ENCODE measurements around the gene GAS1. TPM values are rescaled to one million over a fixed set of nuclear protein-coding genes. Genes with fewer than 3 reads are reported as not detected.
A peak's percentile ranks its signal among the peaks of the same experiment; 100 is the strongest.

The GAS1 gene
- total and polyA plus RNA-seq, 7 experiments from 2014 or later, result 0.07 to 0.51 (median 0.17) TPM; not detected in 1

GRCh38 chr9:86944796-86945727 is 2.2 kb downstream of the GAS1 start:
- no peaks in the 10 kb centered on the region for H3K9me3 ChIP-seq (ENCODE audit: control insufficient read depth in 2 of 3, low read length in 3 of 3)
- H3K27me3 ChIP-seq (ENCODE audit: control insufficient read depth in 2 of 2, insufficient read depth in 2 of 2, low read length in 2 of 2), result peaks cover 10 to 27% of the 10 kb centered on the region in 2 donors
- H3K4me3 ChIP-seq (ENCODE audit: low read length), result no peak overlapping the region
- H3K27ac ChIP-seq (ENCODE audit: low read depth, low read length), result no peak overlapping the region
- peak overlapping the region; percentile 50 to 90 (median 74) for H3K4me3 Mint-ChIP-seq
- no peak for ATAC-seq
- peaks cover 32 to 56% (median 37%) of the 10 kb centered on the region in 5 donors for H3K27me3 Mint-ChIP-seq
- H3K36me3 Mint-ChIP-seq, result no peaks in the 10 kb centered on the region
- peaks cover 7 to 26% (median 15%) of the 10 kb centered on the region in 7 donors for H3K4me1 Mint-ChIP-seq
- H3K9me3 Mint-ChIP-seq, result no peaks in the 10 kb centered on the region
- intact Hi-C loops (cut with micrococcal nuclease), result loop anchor here in 1 of 2 donors (5.0 to 10.0 kb wide), 4 partner anchors 740 to 1442 kb away; partner anchors contain the start of genes CDK20 and SPIN1
- peaks cover 5 to 13% of the 10 kb centered on the region in 2 donors for H3K4me1 ChIP-seq (ENCODE audit: control insufficient read depth in 2 of 2, insufficient read depth in 2 of 2, low read length in 2 of 2)
- ChIA-PET CTCF (no interaction called here), POLR2A (interaction anchor here (0.6 kb wide), 1 partner anchor 220 kb away, joined by 3 read pairs; no protein-coding TSS in a partner anchor)
- DNase-seq, result no peak
- H3K27ac Mint-ChIP-seq, result no peak overlapping the region
- peaks cover 0 to 3% (median 0%) of the 10 kb centered on the region in 3 experiments for H3K36me3 ChIP-seq (ENCODE audit: control insufficient read depth in 2 of 3, insufficient read depth in 3 of 3, low read length in 3 of 3)

- intact Hi-C loops (cut with micrococcal nuclease), result loop anchor here in 1 of 2 donors (10.0 kb wide), 2 partner anchors 739 to 1139 kb away; no protein-coding TSS in a partner anchor
- POLR2A ChIA-PET, result no interaction called here
- no peaks in the 10 kb centered on the region for H3K9me3 Mint-ChIP-seq
- H3K4me3 Mint-ChIP-seq, result peak overlapping the region in 1 of 10 donors; percentile 7
- DNase-seq, result no peak
- Histone ChIP-seq H3K36me3 (ENCODE audit: control insufficient read depth in 2 of 3, insufficient read depth in 3 of 3, low read length in 3 of 3) (peaks cover 0 to 3% (median 0%) of the 10 kb centered on the region in 3 experiments), H3K27ac (ENCODE audit: low read depth, low read length) (no peak overlapping the region), H3K9me3 (ENCODE audit: control insufficient read depth in 2 of 3, low read length in 3 of 3) (no peaks in the 10 kb centered on the region), H3K27me3 (ENCODE audit: control insufficient read depth in 2 of 2, insufficient read depth in 2 of 2, low read length in 2 of 2) (peaks cover 14 to 27% of the 10 kb centered on the region in 2 donors), H3K4me1 (ENCODE audit: control insufficient read depth in 2 of 2, insufficient read depth in 2 of 2, low read length in 2 of 2) (peaks cover 5 to 6% of the 10 kb centered on the region in 2 donors), H3K4me3 (ENCODE audit: low read length) (no peak overlapping the region)
- H3K27me3 Mint-ChIP-seq, result peaks cover 48 to 63% (median 51%) of the 10 kb centered on the region in 5 donors
- no peak for ATAC-seq
- peaks cover 0 to 4% (median 0%) of the 10 kb centered on the region in 5 donors for H3K36me3 Mint-ChIP-seq
- no peak overlapping the region for H3K27ac Mint-ChIP-seq
- H3K4me1 Mint-ChIP-seq, result peaks cover 1 to 12% (median 8%) of the 10 kb centered on the region in 7 donors
- CTCF ChIA-PET, result interaction anchor here (0.6 kb wide), 1 partner anchor 10 kb away, joined by 3 read pairs; no protein-coding TSS in a partner anchor
Measured at GRCh38 chr9:86943201-86944113, 3.8 kb downstream of the GAS1 start.

- Mint-ChIP-seq H3K27ac (no peak overlapping the region), H3K4me3 (no peak overlapping the region), H3K9me3 (no peaks in the 10 kb centered on the region), H3K4me1 (peaks cover 0 to 8% (median 7%) of the 10 kb centered on the region in 7 donors), H3K27me3 (peaks cover 48 to 68% (median 54%) of the 10 kb centered on the region in 5 donors), H3K36me3 (peaks cover 0 to 4% (median 0%) of the 10 kb centered on the region in 5 donors)
- CTCF ChIA-PET, result no interaction called here
- DNase-seq (no peak), ATAC-seq (no peak)
- H3K27ac ChIP-seq (ENCODE audit: low read depth, low read length), result no peak overlapping the region
- peaks cover 4 to 5% of the 10 kb centered on the region in 2 donors for H3K4me1 ChIP-seq (ENCODE audit: control insufficient read depth in 2 of 2, insufficient read depth in 2 of 2, low read length in 2 of 2)
- intact Hi-C loops (cut with micrococcal nuclease), result loop anchor here in 1 of 2 donors (10.0 kb wide), 2 partner anchors 738 to 1138 kb away; no protein-coding TSS in a partner anchor
- no peak overlapping the region for H3K4me3 ChIP-seq (ENCODE audit: low read length)
- no peaks in the 10 kb centered on the region for H3K9me3 ChIP-seq (ENCODE audit: control insufficient read depth in 2 of 3, low read length in 3 of 3)
- peaks cover 0 to 3% (median 0%) of the 10 kb centered on the region in 3 experiments for H3K36me3 ChIP-seq (ENCODE audit: control insufficient read depth in 2 of 3, insufficient read depth in 3 of 3, low read length in 3 of 3)
- POLR2A ChIA-PET, result no interaction called here
- peaks cover 14 to 27% of the 10 kb centered on the region in 2 donors for H3K27me3 ChIP-seq (ENCODE audit: control insufficient read depth in 2 of 2, insufficient read depth in 2 of 2, low read length in 2 of 2)
Measured at GRCh38 chr9:86942281-86943200, 4.8 kb downstream of the GAS1 start.

GRCh38 chr9:86941197-86941596 is 6.1 kb downstream of the GAS1 start:
- no peaks in the 10 kb centered on the region for H3K9me3 Mint-ChIP-seq
- intact Hi-C loops (cut with micrococcal nuclease), result loop anchor here in 1 of 2 donors (10.0 kb wide), 2 partner anchors 736 to 1136 kb away; no protein-coding TSS in a partner anchor

GRCh38 chr9:86940774-86941173 is 6.5 kb downstream of the GAS1 start:
- no peak overlapping the region for H3K27ac ChIP-seq (ENCODE audit: low read depth, low read length)
- no peaks in the 10 kb centered on the region for H3K36me3 ChIP-seq (ENCODE audit: control insufficient read depth in 2 of 3, insufficient read depth in 3 of 3, low read length in 3 of 3)
- no peak for DNase-seq
- H3K27me3 Mint-ChIP-seq, result peaks cover 50 to 70% (median 56%) of the 10 kb centered on the region in 5 donors
- H3K4me3 ChIP-seq (ENCODE audit: low read length), result no peak overlapping the region
- H3K4me1 ChIP-seq (ENCODE audit: control insufficient read depth in 2 of 2, insufficient read depth in 2 of 2, low read length in 2 of 2), result peaks cover 4 to 5% of the 10 kb centered on the region in 2 donors
- peaks cover 0 to under 1% (median 0%) of the 10 kb centered on the region in 11 donors for H3K9me3 Mint-ChIP-seq
- no peak for ATAC-seq
- H3K27ac Mint-ChIP-seq, result no peak overlapping the region
- peaks cover 14 to 27% of the 10 kb centered on the region in 2 donors for H3K27me3 ChIP-seq (ENCODE audit: control insufficient read depth in 2 of 2, insufficient read depth in 2 of 2, low read length in 2 of 2)
- peaks cover 0 to 4% (median 0%) of the 10 kb centered on the region in 5 donors for H3K36me3 Mint-ChIP-seq
- H3K9me3 ChIP-seq (ENCODE audit: control insufficient read depth in 2 of 3, low read length in 3 of 3), result no peaks in the 10 kb centered on the region
- POLR2A ChIA-PET, result no interaction called here
- CTCF ChIA-PET, result no interaction called here
- H3K4me1 Mint-ChIP-seq, result peaks cover 0 to 8% (median 7%) of the 10 kb centered on the region in 7 donors
- intact Hi-C loops (cut with micrococcal nuclease), result loop anchor here in 1 of 2 donors (10.0 kb wide), 2 partner anchors 736 to 1136 kb away; no protein-coding TSS in a partner anchor
- no peak overlapping the region for H3K4me3 Mint-ChIP-seq

More at GRCh38 chr9:86941197-86941596, 6.1 kb downstream of the GAS1 start:
- H3K36me3 ChIP-seq (ENCODE audit: control insufficient read depth in 2 of 3, insufficient read depth in 3 of 3, low read length in 3 of 3), result no peaks in the 10 kb centered on the region
- H3K4me3 ChIP-seq (ENCODE audit: low read length), result no peak overlapping the region
- H3K4me1 Mint-ChIP-seq, result peaks cover 0 to 8% (median 7%) of the 10 kb centered on the region in 7 donors
- H3K27me3 ChIP-seq (ENCODE audit: control insufficient read depth in 2 of 2, insufficient read depth in 2 of 2, low read length in 2 of 2), result peaks cover 14 to 27% of the 10 kb centered on the region in 2 donors
- ChIA-PET CTCF (no interaction called here), POLR2A (no interaction called here)
- H3K9me3 ChIP-seq (ENCODE audit: control insufficient read depth in 2 of 3, low read length in 3 of 3), result no peaks in the 10 kb centered on the region
- peaks cover 0 to 4% (median 0%) of the 10 kb centered on the region in 5 donors for H3K36me3 Mint-ChIP-seq
- DNase-seq (no peak), ATAC-seq (no peak)
- H3K27ac ChIP-seq (ENCODE audit: low read depth, low read length), result no peak overlapping the region
- no peak overlapping the region for H3K27ac Mint-ChIP-seq
- H3K4me1 ChIP-seq (ENCODE audit: control insufficient read depth in 2 of 2, insufficient read depth in 2 of 2, low read length in 2 of 2), result peaks cover 4 to 5% of the 10 kb centered on the region in 2 donors
- no peak overlapping the region for H3K4me3 Mint-ChIP-seq
- H3K27me3 Mint-ChIP-seq, result peaks cover 48 to 68% (median 54%) of the 10 kb centered on the region in 5 donors

Measured in naive thymus-derived CD4-positive, alpha-beta T cell (primary cell).